Neural progenitor cell (in vitro differentiated cells): ENCODE results near the gene ATP8B2.

Source experiments
- EZH2 ChIP-seq: fragments of 200-600 bp; sonication (generic); IDR thresholded peaks from 2 replicates; pipeline ENCODE4 v1.6.1; 2017; ENCODE audit warnings: antibody characterized with exemption, mild to moderate bottlenecking, moderate library complexity
- TF ChIP-seq, protein P1 (sequence below): fragments of 200-600 bp; sonication (generic); IDR thresholded peaks from 2 replicates; pipeline ENCODE4 v1.5.1; 2017; ENCODE audit warnings: antibody characterized with exemption, mild to moderate bottlenecking

DNA sequence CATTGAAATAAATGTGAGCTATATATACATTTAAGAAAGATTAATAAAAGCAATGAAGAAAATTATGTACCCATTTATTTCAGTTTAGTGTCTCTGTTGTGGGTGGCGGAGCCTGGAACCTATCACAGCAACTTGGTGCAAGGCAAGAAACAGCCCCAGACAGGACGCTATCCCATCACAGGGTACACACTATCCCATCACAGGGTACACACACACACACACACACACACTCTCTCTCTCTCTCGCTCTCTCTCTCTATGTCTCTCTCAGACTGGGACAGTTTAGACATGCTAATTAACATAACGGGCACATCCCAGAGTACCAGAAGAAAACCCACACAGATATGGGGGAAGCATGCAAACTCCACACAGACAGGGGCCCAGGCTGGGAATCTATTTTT, 73.4 kb downstream of the ATP8B2 start:
- TF ChIP-seq, protein P1, sequence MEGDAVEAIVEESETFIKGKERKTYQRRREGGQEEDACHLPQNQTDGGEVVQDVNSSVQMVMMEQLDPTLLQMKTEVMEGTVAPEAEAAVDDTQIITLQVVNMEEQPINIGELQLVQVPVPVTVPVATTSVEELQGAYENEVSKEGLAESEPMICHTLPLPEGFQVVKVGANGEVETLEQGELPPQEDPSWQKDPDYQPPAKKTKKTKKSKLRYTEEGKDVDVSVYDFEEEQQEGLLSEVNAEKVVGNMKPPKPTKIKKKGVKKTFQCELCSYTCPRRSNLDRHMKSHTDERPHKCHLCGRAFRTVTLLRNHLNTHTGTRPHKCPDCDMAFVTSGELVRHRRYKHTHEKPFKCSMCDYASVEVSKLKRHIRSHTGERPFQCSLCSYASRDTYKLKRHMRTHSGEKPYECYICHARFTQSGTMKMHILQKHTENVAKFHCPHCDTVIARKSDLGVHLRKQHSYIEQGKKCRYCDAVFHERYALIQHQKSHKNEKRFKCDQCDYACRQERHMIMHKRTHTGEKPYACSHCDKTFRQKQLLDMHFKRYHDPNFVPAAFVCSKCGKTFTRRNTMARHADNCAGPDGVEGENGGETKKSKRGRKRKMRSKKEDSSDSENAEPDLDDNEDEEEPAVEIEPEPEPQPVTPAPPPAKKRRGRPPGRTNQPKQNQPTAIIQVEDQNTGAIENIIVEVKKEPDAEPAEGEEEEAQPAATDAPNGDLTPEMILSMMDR, result no peak
- TF ChIP-seq EZH2, result no peak
